Activated T-cell treated with anti-CD3 and anti-CD28 coated beads for 48 hours (primary cell): ENCODE data around the gene LRRFIP1.

Experiments
- DNase-seq: peaks from one replicate; pipeline ENCODE4 v3.0.0-alpha.2; 2020; ENCODE audit warnings: low read depth

LRRFIP1 gene

DNA sequence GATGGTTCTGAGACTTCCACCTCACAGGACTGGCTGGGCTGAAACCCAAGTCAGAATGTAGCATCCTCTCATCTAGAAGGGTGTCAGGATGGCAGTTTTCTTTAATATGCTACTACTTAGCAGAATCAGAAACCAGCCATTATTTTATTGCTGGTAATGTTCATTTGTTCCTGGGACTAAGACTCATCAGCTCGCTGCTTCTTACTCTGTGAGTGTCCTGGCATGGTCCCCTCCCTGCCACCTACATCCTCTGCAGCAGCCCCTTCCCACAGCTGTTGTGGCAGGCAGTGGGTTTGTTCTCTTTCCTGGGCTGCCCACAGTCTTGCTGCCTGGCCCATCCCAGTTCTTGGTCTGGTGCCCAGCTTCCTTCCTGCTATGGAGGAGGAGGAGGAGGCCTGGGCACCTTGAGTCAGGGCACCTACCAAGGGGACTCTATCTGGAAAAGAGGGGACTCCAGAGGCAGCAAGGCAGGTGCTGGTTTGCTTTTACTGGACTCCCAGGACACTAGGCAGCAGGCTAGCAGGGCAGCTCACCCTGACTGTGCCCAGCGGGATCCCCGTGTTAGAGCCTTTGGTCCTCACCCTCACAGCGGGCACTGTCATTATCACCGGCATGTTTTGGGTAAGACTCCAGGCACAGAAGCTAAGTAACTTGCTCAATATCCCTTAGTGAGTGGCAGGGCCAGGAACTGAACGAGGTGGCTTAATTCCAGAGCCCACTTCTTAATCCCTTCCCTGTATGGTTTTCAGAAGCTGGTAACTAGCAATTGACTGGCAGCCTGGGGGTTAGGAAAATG lies 62.1 kb downstream of the LRRFIP1 start:
- DNase-seq: no peak

DNA sequence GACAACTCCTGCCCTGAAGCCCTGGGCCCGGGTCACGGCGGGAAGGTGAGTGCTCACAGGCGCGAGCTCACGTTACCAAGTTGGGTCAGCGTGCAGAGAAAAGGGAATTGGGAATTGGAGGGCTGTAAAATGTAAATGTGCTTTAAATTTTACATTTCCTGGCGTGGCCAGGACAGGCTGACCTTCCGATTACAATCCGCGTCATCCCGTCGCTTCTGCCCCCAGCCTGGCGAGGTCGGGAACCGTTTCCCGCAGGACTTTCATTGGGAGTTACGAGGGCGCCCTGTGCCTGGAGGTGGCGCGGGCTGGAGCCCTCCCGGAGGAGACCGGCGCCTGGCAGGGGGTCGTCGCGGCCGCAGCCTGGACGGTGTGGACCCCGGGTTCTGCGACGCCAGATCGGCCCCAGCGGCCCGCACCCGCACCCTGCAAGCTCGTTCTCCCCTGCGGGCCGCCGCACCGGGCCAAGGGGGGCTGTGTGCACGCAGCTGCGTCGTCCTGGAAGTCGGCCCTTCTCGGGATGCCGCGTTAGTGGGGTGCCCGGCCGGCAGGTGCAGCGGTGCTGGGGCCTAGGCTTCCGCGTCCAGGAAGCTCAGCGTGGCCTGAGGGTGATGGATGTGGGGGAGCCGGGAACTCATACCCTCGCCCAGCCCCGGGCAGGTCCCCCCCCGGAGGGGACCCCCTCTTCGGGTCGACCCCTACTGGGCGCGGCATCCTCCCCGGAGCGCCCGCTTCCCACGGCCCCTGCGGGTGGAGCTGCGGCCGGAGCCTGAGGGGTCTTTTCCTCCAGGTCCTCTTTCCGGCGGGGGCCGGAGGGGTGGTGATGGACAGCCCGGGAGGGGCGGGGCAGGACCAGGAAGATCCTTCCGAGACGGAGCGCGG lies 63.9 kb downstream of the LRRFIP1 start:
- DNase-seq: no peak

DNA sequence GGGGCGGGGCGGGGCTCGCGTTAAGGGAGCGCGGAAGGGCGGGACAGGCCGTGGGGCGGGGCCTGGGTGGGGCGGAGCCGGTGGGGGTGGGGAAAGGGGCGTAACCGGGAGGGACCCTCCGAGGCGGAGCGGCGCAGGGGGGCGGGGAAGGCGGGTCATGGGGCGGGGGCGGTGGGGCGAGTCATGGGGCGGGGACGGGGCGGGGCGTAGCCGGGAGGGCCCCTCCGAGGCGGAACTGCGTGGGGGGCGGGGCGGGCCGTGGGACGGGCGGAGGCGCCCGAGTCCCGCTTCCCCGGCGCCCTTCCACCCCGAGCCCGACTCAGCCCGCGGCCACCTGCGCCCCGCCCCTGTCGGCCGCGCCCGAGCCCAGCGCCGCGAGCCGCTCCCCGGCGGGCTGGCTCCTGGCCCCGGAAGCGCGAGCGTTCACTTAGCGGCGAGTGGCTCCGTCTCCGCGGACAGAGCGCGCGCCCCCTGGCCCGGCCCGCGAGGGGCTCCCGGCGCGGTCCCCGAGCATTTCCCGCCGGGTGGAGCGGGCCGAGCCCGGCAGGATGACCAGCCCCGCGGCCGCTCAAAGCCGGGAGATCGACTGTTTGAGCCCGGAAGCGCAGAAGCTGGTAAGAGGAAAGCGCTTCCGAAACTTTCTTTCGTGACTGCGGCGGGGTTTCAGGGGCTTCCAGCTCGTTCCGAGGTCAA lies 64.7 kb downstream of the LRRFIP1 start:
- peak; percentile 96 for DNase-seq

DNA sequence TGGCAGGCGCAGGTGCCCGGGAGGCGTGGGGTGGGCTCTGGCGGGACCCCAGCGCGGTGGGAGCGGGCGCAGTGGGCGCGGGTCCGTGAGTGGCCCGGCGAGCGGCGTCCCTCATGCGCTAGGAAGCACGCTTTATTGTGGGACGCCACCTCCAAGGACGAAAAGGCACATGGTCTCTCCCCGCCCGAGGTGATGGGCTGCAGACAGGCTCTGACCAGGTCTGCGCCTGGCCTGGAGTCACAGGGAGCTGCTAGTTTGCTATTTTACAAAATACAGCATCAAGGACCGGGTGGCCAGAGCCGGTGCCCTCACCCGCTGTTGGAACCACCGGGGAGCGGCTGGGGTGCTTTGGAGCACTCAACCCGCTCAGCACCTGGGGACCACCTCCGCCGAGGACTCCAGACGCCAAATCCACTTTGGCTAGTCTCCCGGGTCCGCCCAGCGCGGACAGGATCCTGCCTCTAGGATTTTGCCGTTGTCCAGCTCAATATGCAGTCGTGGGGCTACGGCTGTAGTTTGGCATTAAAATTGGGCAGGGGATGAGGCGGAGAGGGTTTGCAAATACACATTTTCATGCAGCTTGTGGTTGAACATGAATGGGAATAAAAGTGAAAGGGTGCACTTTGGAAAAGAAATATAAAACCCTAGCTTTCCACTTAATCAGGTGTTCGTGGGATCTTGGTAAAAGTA lies 65.4 kb downstream of the LRRFIP1 start:
- DNase-seq: no peak

DNA sequence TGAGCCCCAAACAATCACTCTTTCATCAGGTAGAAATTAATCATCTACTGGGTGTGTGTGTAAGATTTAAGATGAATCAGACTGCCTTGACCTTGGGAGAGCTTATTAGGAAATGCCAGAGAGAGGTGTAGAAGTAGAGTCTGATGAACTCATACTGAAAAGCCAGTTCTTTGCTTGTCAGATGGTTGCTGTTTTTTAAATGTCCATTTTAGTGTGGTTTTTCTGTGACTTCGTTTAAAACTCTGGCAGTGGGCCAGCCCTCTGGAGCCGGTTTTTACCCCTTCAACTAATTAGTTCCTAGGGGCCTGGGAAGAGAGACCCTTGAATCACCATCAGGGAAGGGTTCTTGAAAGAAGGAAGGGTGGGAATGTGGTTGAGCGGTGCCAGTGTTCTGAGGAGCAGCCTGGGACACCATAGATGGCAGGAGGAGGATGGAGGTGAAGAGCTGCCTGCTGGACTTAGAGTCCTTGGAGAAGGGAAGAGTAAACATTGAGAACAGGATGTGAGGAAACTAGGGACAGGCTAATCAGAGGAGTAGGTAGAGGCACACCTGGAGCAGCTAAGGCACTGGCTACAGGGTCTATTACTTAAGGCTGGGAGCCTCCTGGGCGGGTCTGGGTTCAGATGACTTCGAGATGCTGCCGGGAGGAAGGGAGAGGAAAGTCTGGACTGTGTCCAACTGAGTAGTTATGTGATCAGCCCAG lies 66.1 kb downstream of the LRRFIP1 start:
- no peak for DNase-seq

DNA sequence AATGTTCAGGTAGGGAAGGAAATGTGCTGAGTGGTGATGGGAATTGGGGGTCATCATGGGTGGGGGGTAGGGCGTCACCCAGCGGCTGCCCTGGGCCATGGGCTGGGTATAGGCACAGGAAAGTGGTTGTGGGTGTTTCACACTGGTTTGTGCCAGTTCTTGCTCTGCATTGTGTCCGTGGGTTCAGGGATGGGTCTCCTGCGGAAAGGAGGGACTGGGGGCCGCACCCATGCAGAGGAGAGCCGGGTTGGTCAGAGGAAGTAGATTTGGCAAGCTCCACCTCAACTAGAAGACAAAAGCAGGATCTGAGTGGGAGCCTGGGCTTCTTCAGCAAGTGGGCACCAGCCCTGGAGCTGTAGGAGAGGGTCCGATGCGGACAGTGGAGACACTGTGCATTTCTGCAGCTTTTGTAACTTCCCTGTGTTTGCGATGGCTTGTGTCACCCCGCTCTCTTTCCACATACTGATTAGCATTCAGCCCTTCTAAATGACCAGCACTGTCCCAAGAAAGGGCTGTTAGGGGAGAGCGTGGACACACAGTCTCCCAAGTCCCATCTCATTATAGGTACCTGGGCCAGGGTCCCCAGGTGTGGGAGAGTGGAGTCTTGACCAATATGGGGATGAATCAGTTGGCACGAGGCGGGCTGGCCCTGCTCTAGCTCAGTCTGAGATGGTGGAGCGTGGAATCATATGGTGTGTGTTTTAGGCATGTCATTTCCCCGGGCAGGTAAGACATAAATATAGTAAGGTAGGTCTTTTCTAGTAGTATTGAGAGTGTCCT lies 67.2 kb downstream of the LRRFIP1 start:
- no peak for DNase-seq

DNA sequence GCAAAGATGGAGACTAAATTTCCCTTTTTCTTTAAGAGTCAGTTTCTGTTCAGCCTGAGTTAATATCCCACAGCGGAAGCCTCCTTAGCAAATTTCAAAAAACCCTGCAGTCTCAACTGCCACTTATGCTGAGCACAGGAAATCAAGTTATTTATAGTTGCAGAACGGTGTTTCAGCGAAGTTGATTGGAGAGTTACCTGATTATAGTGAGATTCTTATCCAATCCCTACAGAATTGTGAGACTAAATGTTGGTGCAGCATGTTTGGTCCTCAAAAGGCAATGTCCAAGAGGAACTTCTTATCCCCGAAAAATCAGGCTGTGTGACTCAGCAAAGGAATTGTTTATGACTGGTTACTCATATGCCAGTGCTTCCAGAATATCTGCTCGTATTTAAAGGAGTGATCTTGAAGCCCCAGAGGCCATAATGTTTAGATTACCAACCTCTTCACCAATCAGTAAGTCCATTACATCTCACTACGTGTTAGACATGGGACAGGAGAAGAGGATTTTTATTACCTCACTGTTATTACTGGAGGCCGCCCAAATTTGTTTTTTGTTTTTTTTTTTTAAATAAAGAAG lies 67.9 kb downstream of the LRRFIP1 start:
- no peak for DNase-seq

DNA sequence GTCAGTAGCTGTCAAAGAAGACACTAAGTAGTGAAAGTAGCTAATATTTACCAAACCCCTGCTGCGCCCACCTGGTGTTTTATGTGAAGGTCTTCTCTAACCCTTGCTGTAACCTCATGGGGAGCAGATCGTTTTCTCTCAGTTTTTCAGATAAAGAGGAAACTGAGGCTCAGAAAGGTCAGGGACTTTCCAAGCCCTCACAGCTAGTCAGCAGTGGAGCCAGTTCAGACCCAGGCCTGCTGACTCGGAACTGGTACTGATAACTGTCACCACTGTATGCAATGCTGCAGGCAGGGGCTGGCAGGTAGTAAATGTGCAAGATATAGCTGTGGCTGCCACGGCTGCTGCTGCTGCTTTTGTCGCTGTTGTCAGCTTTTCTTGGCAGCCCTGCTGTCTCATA lies 69.1 kb downstream of the LRRFIP1 start:
- no peak for DNase-seq

DNA sequence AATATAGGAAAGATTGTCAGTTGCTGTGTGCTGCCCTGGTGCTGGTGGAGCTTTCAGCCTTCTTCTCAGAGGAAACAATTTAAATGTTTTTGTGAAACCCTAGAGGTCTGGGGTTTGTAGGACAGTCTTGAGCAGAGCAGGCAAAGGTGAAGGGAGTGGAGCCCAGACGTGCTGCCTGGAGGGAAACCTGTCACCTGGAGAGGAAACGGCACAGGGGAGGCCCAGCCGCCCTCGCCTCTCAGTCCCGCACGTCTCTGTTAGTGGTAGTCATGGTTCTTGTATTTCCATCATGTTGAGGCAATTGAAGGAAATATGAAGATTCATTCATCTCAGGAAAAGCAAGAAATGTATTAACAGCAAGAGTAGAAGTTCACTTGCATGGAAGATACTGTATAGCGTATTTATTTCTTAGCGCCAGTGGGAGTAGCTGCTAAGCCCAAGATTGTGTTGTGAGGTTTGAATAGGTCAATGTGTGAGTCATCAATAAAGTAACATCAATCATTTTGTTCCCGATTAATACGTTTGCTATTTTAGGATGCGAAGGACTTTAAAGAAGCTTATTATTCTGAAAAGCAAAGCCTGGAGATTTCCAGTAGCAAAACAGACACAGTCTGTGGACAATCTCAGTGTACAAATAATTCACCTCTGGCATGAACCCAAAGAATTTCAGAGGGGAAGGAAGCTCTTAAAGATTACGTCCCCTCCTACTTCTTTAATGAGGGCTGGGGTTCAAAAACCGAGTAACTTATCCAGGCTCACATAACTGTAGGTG lies 70.4 kb downstream of the LRRFIP1 start:
- DNase-seq: peak; percentile 49

DNA sequence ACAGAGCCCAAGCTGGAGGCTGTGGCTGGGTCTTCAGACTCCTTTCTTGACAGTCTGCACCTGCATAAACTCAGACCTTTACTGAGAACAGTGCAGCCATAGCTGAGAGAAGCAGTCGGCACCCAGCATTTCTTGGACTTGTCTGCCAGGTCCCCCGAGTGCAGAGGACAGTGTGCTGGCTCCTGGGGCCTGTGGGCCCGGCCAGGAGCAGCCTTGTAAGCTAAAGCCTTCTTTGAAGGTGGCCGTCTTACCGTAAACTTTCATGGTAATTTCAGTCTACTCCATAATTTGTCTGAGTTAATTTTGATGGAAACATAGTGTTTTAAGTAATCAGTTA lies 70.9 kb downstream of the LRRFIP1 start:
- DNase-seq: no peak

DNA sequence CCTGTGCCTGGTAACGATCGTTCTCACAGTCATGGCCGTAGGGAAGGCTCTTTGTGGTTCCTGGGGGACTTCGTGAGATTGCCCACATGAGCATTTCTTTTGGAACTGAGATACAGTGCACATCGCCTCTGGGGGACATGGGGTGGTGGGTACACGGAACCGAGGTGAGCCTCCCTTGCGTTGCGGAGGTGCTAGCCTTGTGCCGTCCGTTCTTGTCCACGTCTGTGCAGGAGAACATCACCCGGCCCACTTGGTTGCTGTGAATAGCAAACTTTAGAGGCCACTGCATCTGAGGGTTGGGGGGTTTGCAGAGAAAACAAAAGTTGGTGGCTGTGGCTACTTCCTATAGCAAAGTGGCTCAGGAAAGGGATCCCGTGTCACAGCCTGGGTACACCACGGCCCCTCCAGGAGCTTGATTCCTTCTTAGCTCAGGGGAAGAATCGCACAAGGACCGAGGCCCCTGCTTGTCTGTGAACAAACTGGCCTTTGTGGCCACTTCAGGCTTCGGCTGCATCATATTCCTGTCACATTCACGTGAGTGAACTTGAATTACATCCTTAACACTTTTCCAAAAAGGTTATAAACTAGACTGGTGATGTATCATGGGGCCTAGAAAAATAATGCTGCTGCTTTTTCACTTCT lies 72.6 kb downstream of the LRRFIP1 start:
- no peak for DNase-seq

DNA sequence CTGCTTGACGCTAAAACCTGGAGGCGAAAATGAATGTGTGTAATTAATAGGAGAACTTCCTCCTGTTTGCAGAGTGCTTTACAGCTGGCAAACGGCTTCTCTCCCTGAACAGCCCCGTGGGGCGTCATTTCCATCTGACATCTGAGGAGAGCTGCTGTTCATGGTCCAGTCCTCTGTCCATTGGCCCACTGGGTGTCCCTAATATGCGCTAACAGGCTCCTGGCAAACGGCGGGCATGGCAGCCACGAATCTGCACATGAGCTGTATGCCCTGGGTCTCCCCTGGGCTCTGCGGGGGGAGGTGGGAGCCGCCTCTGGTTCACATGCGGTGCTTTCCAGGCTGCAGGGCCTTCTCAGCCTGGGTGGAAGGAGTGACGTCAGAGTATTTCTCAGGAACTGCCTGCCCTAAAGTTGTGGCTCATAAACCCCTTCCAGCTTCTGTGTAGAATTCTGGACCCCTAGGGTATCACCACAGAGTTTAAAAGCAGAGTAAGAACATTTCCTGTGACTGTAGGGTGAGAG lies 73.2 kb downstream of the LRRFIP1 start:
- peak; percentile 80 for DNase-seq

DNA sequence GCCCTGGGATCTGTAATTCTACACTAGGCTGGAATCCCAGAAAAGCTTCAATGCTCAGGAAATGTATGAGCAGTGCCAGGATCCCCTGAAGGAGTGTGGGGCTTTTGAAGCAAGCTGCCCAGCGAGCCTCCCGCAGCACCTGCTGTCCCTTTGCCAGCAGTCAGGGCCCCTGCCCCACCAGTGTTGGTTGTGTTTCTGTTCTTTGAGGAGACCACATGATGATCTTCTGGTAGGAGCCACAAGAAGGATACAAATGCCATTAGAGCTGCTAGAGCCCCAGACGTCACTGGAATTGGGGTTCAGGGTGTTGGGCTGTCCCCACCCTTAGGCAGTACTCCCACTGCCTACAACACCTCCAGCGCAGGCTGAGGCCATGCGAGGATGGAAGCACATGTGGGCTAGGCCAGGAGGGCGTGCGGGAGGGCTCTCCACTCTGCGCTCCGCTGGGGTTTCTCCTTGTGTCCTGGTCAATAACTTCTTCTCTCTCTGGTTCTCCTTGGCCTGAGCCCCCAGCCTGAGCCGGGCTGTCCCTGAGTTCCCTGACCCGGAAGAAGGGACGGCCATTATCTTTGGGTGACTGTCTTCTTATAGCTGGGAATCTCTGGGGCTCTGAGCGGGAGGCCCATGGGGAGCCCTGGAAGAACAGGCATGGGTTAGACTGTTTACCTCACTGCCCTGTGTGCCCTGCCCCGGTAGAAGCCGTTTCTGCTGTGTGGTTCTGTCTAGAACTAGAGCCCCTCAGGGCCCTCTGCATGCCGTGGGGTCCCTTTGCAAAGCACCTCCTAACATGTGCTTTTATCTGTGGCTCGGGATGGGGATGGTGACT lies 73.9 kb downstream of the LRRFIP1 start:
- DNase-seq: no peak

DNA sequence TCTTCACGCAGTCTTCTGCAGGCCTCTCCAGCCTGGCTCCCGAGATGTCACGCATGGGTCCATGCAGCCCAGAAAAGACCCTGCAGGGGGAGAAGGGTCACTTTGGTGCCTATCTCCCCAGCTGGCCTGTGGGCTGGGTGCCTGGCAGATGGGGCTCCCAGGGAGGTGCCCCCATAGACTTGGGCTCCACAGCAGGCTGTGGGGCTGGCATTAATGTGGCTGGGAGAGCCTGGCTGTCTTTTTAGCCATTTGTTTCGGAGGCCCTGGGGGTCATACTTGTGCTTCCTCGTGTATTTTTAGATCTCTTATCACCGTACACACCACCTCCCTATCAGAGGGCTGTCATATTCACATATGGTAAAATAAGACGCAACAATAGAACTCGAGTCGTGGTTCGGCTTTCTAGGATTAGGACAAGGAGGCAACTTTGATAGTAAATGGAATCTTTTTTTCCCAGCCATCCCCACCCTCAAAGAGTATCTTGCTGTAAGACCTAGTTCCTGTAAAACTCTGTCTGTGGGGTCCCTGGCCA lies 74.5 kb downstream of the LRRFIP1 start:
- no peak for DNase-seq

DNA sequence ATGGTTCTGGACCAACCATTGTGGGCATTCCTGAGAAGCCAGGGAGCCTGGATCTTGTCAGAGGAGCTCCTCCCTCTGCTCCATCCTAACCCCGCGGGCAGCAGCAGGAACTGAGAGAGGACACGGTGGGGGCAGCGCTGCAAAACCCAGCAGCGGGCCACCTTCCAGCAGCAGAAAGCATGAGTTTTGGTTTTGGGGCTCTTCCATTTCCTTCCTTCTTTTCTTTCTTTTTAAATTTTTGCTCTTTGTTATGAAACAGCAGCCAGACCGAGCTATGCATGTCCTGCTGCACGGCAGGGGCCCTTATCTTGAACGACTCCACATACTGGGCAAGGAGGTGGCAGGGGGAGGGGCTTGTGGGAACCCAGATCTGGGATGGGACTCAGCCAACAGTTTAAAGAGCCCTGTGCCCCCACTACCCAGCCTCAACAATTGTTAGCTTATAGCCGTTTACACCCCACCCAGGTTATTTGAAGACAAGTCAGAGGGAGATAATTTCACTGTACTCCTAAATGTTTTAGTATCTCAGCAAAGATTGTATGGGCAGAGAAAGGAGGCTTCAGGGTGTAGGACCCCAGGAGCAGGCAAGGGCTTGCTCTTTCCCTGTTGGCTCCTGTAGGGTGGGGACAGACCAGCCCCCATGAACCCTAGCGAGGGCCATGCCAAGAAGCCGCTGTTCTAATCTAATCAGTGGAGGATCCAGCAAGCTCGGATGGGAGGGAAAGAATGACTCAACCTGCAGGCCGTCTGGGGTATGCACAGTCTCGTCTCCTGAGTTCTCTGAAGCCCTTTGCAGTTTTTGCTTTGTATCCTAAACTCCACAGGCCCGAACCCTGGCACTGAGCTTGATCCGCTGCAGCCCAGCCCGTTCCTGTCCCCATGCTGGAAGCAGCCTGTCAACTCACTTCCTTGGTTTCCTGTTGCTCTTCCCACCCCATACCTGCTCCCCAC lies 75.3 kb downstream of the LRRFIP1 start:
- DNase-seq: no peak
